Measurements from ENCODE around the gene CARS1. TPM values are rescaled to one million over a fixed set of nuclear protein-coding genes. Genes with fewer than 3 reads are reported as not detected.
A peak's percentile ranks its signal among the peaks of the same experiment; 100 is the strongest.

The CARS1 gene
- total RNA-seq, 3 donors from 2014 or later: 40.9 to 61.0 (median 43.3) TPM

DNA sequence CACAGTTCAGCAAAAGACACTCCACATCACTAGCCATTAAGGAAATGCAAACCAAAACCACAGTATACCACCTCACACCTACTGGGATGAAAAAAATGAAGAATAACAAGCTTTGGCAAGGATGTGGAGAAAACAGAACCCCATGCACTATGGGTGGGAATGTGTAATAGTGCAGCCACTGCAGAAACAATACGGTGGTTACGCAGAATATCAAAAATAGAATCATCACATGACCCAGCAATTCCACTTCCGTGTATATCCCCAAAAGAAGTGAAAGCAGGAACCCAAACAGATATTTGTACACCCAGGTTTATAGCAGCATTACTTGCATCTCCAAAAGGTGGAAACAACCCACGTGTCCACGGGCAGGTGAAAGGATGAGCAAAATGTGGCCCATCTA is 20.8 kb downstream of the CARS1 start:
- DNase-seq (no peak), ATAC-seq (no peak)
- H3K36me3 ChIP-seq (ENCODE audit: low read depth): peaks cover 5% of the 10 kb centered on the region
- H3K4me3 ChIP-seq: no peak overlapping the region
- TF ChIP-seq, protein P1, sequence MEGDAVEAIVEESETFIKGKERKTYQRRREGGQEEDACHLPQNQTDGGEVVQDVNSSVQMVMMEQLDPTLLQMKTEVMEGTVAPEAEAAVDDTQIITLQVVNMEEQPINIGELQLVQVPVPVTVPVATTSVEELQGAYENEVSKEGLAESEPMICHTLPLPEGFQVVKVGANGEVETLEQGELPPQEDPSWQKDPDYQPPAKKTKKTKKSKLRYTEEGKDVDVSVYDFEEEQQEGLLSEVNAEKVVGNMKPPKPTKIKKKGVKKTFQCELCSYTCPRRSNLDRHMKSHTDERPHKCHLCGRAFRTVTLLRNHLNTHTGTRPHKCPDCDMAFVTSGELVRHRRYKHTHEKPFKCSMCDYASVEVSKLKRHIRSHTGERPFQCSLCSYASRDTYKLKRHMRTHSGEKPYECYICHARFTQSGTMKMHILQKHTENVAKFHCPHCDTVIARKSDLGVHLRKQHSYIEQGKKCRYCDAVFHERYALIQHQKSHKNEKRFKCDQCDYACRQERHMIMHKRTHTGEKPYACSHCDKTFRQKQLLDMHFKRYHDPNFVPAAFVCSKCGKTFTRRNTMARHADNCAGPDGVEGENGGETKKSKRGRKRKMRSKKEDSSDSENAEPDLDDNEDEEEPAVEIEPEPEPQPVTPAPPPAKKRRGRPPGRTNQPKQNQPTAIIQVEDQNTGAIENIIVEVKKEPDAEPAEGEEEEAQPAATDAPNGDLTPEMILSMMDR (IDR thresholded peaks at IDR 0.05): no peak
- H3K4me1 ChIP-seq (ENCODE audit: low read depth): no peaks in the 10 kb centered on the region
- H3K9me3 ChIP-seq: no peaks in the 10 kb centered on the region
- intact Hi-C loops (cut with DNase I, micrococcal nuclease): loop anchor here (5.0 kb wide), 1 partner anchor 56 kb away; no protein-coding TSS in a partner anchor

DNA sequence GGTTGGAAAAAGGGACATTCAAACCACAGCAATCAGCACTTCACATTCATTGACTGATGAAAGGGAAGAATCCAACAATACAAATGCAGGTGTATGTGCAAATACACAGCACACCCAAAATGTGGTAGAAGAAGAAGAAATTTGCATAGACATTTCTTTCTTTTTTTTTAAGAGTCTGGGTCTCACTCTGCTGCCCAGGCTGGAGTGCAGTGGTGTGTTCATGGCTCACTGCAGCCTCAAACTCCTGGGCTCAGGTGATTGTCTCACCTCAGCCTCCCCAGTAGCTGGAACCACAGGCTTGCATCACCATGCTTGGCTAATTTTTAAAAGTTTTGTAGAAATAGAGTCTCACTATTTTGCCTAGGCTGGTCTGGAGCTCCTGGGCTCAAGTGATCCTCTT is 21.9 kb downstream of the CARS1 start:
- TF ChIP-seq, protein P1 (IDR thresholded peaks at IDR 0.05): no peak
- Histone ChIP-seq H3K9me3 (no peaks in the 10 kb centered on the region), H3K36me3 (ENCODE audit: low read depth) (peaks cover 5% of the 10 kb centered on the region), H3K4me3 (no peak overlapping the region), H3K4me1 (ENCODE audit: low read depth) (no peaks in the 10 kb centered on the region)
- DNase-seq (no peak), ATAC-seq (no peak)
- intact Hi-C loops (cut with DNase I, micrococcal nuclease): loop anchor here (5.0 kb wide), 1 partner anchor 57 kb away; no protein-coding TSS in a partner anchor

DNA sequence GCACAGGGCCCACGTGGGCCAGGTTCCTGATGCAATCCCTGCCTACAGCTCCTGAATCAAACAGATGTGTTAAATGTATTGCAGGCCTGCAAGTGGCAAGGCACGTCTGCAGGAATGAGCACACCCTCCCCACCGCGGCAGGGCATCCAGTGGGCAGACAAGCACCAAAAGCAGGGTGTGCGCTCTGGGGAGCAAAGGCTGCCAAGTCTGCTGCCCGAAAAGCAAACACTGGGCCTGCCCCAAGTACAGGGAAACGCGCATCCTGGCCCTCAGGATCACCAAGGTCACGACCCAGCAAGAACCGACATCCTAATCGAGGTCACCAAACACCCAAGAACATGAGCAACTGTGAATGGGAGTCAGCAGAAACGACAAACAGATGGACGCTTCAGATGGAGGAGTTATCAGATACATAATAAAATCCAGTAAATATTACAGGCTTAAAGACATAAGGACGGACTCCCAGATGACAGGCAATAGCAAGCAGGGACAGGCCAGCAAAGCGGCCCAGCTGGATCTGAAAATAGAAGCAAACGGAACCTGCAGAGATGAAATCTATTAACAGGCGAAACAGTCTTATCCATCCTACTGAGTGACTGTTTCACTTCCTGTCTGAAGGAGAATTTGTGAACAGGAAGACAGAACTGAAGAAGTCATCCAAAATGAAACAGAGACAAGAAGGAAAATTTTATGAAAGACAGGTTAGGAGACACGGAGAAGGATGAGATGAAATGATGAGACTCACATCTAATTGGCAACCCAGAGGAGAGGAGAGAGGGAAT is 26.7 kb downstream of the CARS1 start:
- intact Hi-C loops (cut with DNase I, micrococcal nuclease): no loop called here
- H3K9me3 ChIP-seq: no peaks in the 10 kb centered on the region
- ATAC-seq: no peak
- TF ChIP-seq, protein P1 (IDR thresholded peaks at IDR 0.05): no peak
- no peaks in the 10 kb centered on the region for H3K36me3 ChIP-seq (ENCODE audit: low read depth)
- no peak overlapping the region for H3K4me3 ChIP-seq
- DNase-seq: no peak
- H3K4me1 ChIP-seq (ENCODE audit: low read depth): peaks cover 8% of the 10 kb centered on the region

DNA sequence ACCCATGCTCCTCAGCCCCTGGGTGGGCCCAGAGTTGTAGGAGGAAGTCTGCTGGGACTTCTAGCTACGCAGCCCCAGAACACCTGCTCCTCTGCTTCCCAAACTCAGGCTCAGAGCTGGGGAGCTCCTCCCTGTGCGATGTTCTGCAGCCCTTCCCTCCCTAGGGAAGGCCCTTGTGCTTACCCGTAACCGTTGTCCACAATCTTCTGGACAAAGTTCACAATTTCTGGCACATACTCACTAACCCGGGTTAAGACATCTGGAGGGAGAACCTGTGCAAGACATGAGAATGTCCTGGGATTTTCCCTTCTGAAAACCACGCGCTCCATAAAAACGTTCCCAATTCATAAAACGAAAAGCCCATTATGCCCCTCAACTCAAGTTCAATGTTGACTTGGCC is 28.4 kb downstream of the CARS1 start:
- TF ChIP-seq, protein P1 (IDR thresholded peaks at IDR 0.05): no peak
- peak in 1 of 3 donors; percentile 42 for DNase-seq
- H3K9me3 ChIP-seq: no peaks in the 10 kb centered on the region
- H3K4me3 ChIP-seq: no peak overlapping the region
- H3K4me1 ChIP-seq (ENCODE audit: low read depth): peaks cover 8% of the 10 kb centered on the region
- intact Hi-C loops (cut with DNase I, micrococcal nuclease): no loop called here
- H3K36me3 ChIP-seq (ENCODE audit: low read depth): no peaks in the 10 kb centered on the region
- ATAC-seq: peak; percentile 95

DNA sequence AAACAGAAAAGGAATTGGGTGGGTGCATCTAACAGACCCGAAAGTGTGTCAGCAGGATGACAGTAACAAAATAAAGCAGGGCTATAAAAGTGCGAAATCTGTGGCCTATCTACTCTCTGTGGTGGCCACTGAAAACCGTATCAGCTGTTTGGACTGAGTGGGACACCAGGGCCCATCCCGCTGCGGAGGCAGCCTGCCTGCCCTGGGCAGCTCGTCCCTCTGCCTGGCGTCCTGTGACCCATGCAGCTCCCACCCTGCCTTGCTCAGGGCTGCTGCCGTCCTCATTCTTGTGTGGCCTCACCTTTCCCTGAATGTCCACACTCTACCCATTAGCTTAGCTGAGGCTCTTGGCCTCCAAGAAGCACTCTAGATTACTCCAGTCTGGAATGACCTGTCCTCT is 30.4 kb downstream of the CARS1 start:
- no peaks in the 10 kb centered on the region for H3K36me3 ChIP-seq (ENCODE audit: low read depth)
- TF ChIP-seq, protein P1 (IDR thresholded peaks at IDR 0.05): no peak
- no peak for DNase-seq
- no peak overlapping the region for H3K4me3 ChIP-seq
- ATAC-seq: no peak
- H3K4me1 ChIP-seq (ENCODE audit: low read depth): peaks cover 8% of the 10 kb centered on the region
- H3K9me3 ChIP-seq: no peaks in the 10 kb centered on the region
- intact Hi-C loops (cut with DNase I, micrococcal nuclease): no loop called here

Measured in mucosa of descending colon (tissue), 3 donors.